Activated CD4-positive, alpha-beta T cell treated with anti-CD3 and anti-CD28 coated beads for 36 hours (primary cell): Measurements from ENCODE around the gene GDF15. TPM values are rescaled to one million over a fixed set of nuclear protein-coding genes. Genes with fewer than 3 reads are reported as not detected.

Experiments used
- ATAC-seq: fragments of 200-7000 bp; cut with Tn5 transposase; one replicate; pipeline ENCODE4 v1.10.0; 2021; ENCODE audit warnings: mild to moderate bottlenecking, moderate library complexity
- CTCF ChIA-PET: fragments of 350-600 bp; sonication (Branson Sonifier 250); formaldehyde crosslinking; loops from one replicate; lab custom pipeline; 2021; ENCODE audit warnings: antibody characterized with exemption; lab: Charles Lee
- POLR2A ChIA-PET: fragments of 350-600 bp; sonication (Branson Sonifier 250); formaldehyde crosslinking; loops from one replicate; lab custom pipeline; 2021; ENCODE audit warnings: antibody characterized with exemption, inconsistent platforms; lab: Charles Lee
- DNase-seq: peaks from one replicate; pipeline ENCODE4 v3.0.0-alpha.2; 2020
- H3K27ac Mint-ChIP-seq: one replicate; pipeline ENCODE4 v1.8.0; 2021; ENCODE audit warnings: mixed read lengths
- H3K27me3 Mint-ChIP-seq: one replicate; pipeline ENCODE4 v1.8.0; 2021; ENCODE audit warnings: mixed read lengths
- H3K36me3 Mint-ChIP-seq: one replicate; pipeline ENCODE4 v1.8.0; 2021; ENCODE audit warnings: low read depth, mixed read lengths
- H3K4me1 Mint-ChIP-seq: one replicate; pipeline ENCODE4 v1.8.0; 2021; ENCODE audit warnings: mixed read lengths
- H3K4me3 Mint-ChIP-seq: one replicate; pipeline ENCODE4 v1.8.0; 2021; ENCODE audit warnings: mild to moderate bottlenecking, moderate library complexity, mixed read lengths
- H3K9me3 Mint-ChIP-seq: one replicate; pipeline ENCODE4 v1.8.0; 2021; ENCODE audit warnings: low read depth, mixed read lengths
- intact Hi-C, 2 experiments: fragments of 100-400 bp; cut with DNase I in 1 of 2; cut with micrococcal nuclease in 1 of 2; formaldehyde crosslinking; loops; one replicate each; pipeline versions ENCODE4 v1.14.2 to v1.15.1; 2022 to 2024; cut with DNase I, micrococcal nuclease
- total RNA-seq, 2 experiments: library from RNA; stranded (reverse); gene quantifications; one replicate each; pipeline ENCODE4 v1.2.3, GENCODE V29; 2021

GDF15 gene
- total RNA-seq = not detected

GRCh38 chr19:18385675-18386542, at the start of gene GDF15:
TSS of gene GDF15 (plus strand) at chr19:18386158. CDS start at chr19:18386190, 32 bp downstream.
- ATAC-seq (no peak), DNase-seq (peak; percentile 68)
- intact Hi-C loops = loop anchor here in 1 of 2 experiments (5.0 kb wide), 1 partner anchor 36 kb away; no protein-coding TSS in a partner anchor
- Mint-ChIP-seq H3K9me3 (no peaks in the 10 kb centered on the region), H3K4me3 (no peak within 1 kb of the TSS), H3K27me3 (peaks cover 47% of the 10 kb centered on the region), H3K27ac (no peak within 1 kb of the TSS), H3K36me3 (no peaks in the 10 kb centered on the region), H3K4me1 (peaks cover 4% of the 10 kb centered on the region)
- ChIA-PET POLR2A (interaction anchor here (0.6 kb wide), 1 partner anchor 649 kb away, joined by 3 read pairs; no protein-coding TSS in a partner anchor), CTCF (interaction anchor here (0.6 to 4.9 kb wide), 6 partner anchors 22 to 443 kb away, joined by 3 to 48 read pairs (median 4); partner anchors contain the start of gene SSBP4)

GRCh38 chr19:18338541-18338940, 47.4 kb upstream of the GDF15 start:
- POLR2A ChIA-PET = interaction anchor here (1.4 to 3.0 kb wide), 2 partner anchors 10 to 59 kb away, joined by 4 to 16 read pairs; no protein-coding TSS in a partner anchor
- CTCF ChIA-PET = interaction anchor here (0.7 to 4.3 kb wide), 8 partner anchors 10 to 86 kb away, joined by 3 to 47 read pairs (median 4); no protein-coding TSS in a partner anchor
- no peaks in the 10 kb centered on the region for H3K9me3 Mint-ChIP-seq
- intact Hi-C loops = no loop called here
- H3K4me3 Mint-ChIP-seq = no peak overlapping the region
- peaks cover 14% of the 10 kb centered on the region for H3K4me1 Mint-ChIP-seq
- ATAC-seq (no peak), DNase-seq (no peak)
- no peaks in the 10 kb centered on the region for H3K36me3 Mint-ChIP-seq
- H3K27me3 Mint-ChIP-seq = no peaks in the 10 kb centered on the region
- no peak overlapping the region for H3K27ac Mint-ChIP-seq

GRCh38 chr19:18339723-18340122, 46.2 kb upstream of the GDF15 start:
- Mint-ChIP-seq H3K27me3 (no peaks in the 10 kb centered on the region), H3K4me3 (peak overlapping the region; percentile 69), H3K4me1 (peaks cover 19% of the 10 kb centered on the region), H3K27ac (peak overlapping the region; percentile 72), H3K9me3 (no peaks in the 10 kb centered on the region), H3K36me3 (no peaks in the 10 kb centered on the region)
- ChIA-PET CTCF (interaction anchor here (0.8 to 4.3 kb wide), 7 partner anchors 12 to 87 kb away, joined by 3 to 47 read pairs (median 3); partner anchors contain the start of gene LSM4), POLR2A (interaction anchor here (0.7 to 3.0 kb wide), 4 partner anchors 11 to 60 kb away, joined by 4 to 16 read pairs (median 5); no protein-coding TSS in a partner anchor)
- intact Hi-C loops = loop anchor here in 1 of 2 experiments (1.0 to 5.0 kb wide), 4 partner anchors 11 to 493 kb away; partner anchors contain the start of genes RAB3A and UPF1
- no peak for ATAC-seq
- DNase-seq = no peak

GRCh38 chr19:18340190-18340989, 45.6 kb upstream of the GDF15 start, which contains the start of gene PGPEP1:
TSS of gene PGPEP1 (plus strand) at chr19:18340598. CDS start at chr19:18340682, 84 bp downstream.
- ChIA-PET POLR2A (interaction anchor here (1.4 to 3.0 kb wide), 3 partner anchors 12 to 61 kb away, joined by 4 to 16 read pairs (median 4); no protein-coding TSS in a partner anchor), CTCF (interaction anchor here (1.0 to 4.3 kb wide), 6 partner anchors 12 to 62 kb away, joined by 3 to 47 read pairs (median 8); partner anchors contain the start of gene LSM4)
- Mint-ChIP-seq H3K4me1 (peaks cover 19% of the 10 kb centered on the region), H3K9me3 (no peaks in the 10 kb centered on the region), H3K36me3 (no peaks in the 10 kb centered on the region), H3K27ac (peak within 1 kb of the TSS; percentile 93), H3K4me3 (peak within 1 kb of the TSS; percentile 69), H3K27me3 (no peaks in the 10 kb centered on the region)
- intact Hi-C loops = loop anchor here in 1 of 2 experiments (1.0 to 5.0 kb wide), 4 partner anchors 12 to 492 kb away; partner anchors contain the start of genes RAB3A and UPF1
- DNase-seq (peak; percentile 78), ATAC-seq (peak; percentile 53)

DNA sequence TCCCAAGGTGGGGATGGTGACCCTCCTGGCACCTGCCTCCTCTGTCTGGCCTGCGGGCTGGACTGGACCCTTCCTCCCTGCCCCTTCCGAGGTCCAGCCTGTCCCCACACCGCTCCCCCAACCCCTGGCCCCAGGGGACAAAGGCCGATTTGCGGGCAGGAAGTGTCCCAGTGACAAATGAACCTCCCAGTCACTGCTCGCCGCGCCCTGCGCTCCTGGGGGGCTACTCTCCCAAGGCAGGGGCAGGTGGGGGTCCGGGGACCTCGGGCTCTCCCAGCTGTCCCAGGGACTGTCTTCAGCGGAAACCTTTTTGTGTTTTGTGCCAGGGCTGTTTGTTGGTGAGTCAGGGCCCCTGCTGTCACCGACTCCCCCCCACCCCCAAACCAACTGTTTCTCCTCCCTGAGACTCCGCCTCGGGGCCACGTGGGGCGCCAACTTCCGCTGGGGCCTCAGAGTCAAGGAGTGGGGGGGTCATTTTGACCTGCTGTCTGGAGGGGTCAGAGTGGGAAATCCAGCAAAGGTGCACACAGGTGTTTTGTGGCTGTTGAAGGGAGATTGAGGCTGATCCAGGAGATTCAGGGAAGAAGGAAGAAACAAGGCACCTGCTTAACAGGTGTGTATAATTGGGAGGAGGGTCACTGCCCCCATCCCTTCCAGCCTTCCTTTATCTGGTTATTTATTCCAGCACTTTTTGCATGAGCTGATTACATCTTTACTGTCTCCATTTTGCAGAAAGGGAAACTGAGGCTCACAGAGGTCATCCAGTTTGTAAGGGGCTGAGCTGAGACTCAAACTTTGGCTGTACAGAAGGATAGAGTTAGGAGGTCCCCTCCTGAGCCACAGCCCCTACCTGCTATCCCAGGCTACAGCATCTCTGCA, 44.7 kb upstream of the GDF15 start:
- Mint-ChIP-seq H3K4me3 (peak overlapping the region; percentile 69), H3K27me3 (no peaks in the 10 kb centered on the region), H3K9me3 (no peaks in the 10 kb centered on the region), H3K36me3 (no peaks in the 10 kb centered on the region), H3K27ac (peak overlapping the region; percentile 93), H3K4me1 (peaks cover 19% of the 10 kb centered on the region)
- intact Hi-C loops = loop anchor here in 1 of 2 experiments (1.0 to 5.0 kb wide), 5 partner anchors 13 to 491 kb away; partner anchors contain the start of genes RAB3A and UPF1
- DNase-seq (peak; percentile 87), ATAC-seq (peak; percentile 87)
- ChIA-PET POLR2A (interaction anchor here (1.6 to 3.0 kb wide), 3 partner anchors 20 to 63 kb away, joined by 4 to 16 read pairs (median 8); no protein-coding TSS in a partner anchor), CTCF (interaction anchor here (0.6 to 2.3 kb wide), 4 partner anchors 13 to 122 kb away, joined by 3 to 10 read pairs (median 6); no protein-coding TSS in a partner anchor)

- Mint-ChIP-seq H3K27ac (peak overlapping the region; percentile 29), H3K4me3 (no peak overlapping the region), H3K4me1 (peaks cover 19% of the 10 kb centered on the region), H3K36me3 (peaks cover 2% of the 10 kb centered on the region), H3K9me3 (no peaks in the 10 kb centered on the region), H3K27me3 (no peaks in the 10 kb centered on the region)
- intact Hi-C loops = loop anchor here in 1 of 2 experiments (5.0 kb wide), 1 partner anchor 490 kb away; the partner anchor contains the start of gene UPF1
- POLR2A ChIA-PET = interaction anchor here (1.6 kb wide), 1 partner anchor 64 kb away, joined by 8 read pairs; no protein-coding TSS in a partner anchor
- ATAC-seq = no peak
- no peak for DNase-seq
- CTCF ChIA-PET = interaction anchor here (1.1 to 2.3 kb wide), 4 partner anchors 14 to 121 kb away, joined by 3 to 10 read pairs (median 6); no protein-coding TSS in a partner anchor
Observed at GRCh38 chr19:18342090-18342632, 43.8 kb upstream of the GDF15 start.

- no peak for ATAC-seq
- Mint-ChIP-seq H3K4me1 (peaks cover 17% of the 10 kb centered on the region), H3K27me3 (no peaks in the 10 kb centered on the region), H3K36me3 (peaks cover 12% of the 10 kb centered on the region), H3K9me3 (no peaks in the 10 kb centered on the region), H3K4me3 (no peak overlapping the region), H3K27ac (no peak overlapping the region)
- ChIA-PET POLR2A (no interaction called here), CTCF (no interaction called here)
- intact Hi-C loops = loop anchor here in 1 of 2 experiments (5.0 kb wide), 1 partner anchor 488 kb away; the partner anchor contains the start of gene UPF1
- no peak for DNase-seq
Observed at GRCh38 chr19:18344582-18344950, 41.4 kb upstream of the GDF15 start.

GRCh38 chr19:18345296-18345695, 40.7 kb upstream of the GDF15 start:
- Mint-ChIP-seq H3K4me3 (no peak overlapping the region), H3K36me3 (peaks cover 14% of the 10 kb centered on the region), H3K4me1 (peaks cover 14% of the 10 kb centered on the region), H3K27me3 (no peaks in the 10 kb centered on the region), H3K27ac (no peak overlapping the region), H3K9me3 (no peaks in the 10 kb centered on the region)
- ChIA-PET CTCF (no interaction called here), POLR2A (no interaction called here)
- intact Hi-C loops = no loop called here
- DNase-seq = no peak
- no peak for ATAC-seq

- Mint-ChIP-seq H3K36me3 (peaks cover 17% of the 10 kb centered on the region), H3K9me3 (no peaks in the 10 kb centered on the region), H3K4me1 (peaks cover 12% of the 10 kb centered on the region), H3K27me3 (no peaks in the 10 kb centered on the region), H3K4me3 (no peak overlapping the region), H3K27ac (no peak overlapping the region)
- ATAC-seq (no peak), DNase-seq (no peak)
- CTCF ChIA-PET = interaction anchor here (0.8 kb wide), 1 partner anchor 16 kb away, joined by 3 read pairs; no protein-coding TSS in a partner anchor
- intact Hi-C loops = no loop called here
- POLR2A ChIA-PET = no interaction called here
Observed at GRCh38 chr19:18346091-18346490, 39.9 kb upstream of the GDF15 start.
